ENCODE measurements around the gene PSAP. TPM values are rescaled to one million over a fixed set of nuclear protein-coding genes. Genes with fewer than 3 reads are reported as not detected.
"Not testable (repeated sequence)": the region's sequence is repeated elsewhere in the genome, so short reads cannot be mapped to it uniquely, and the experiment has no call there.

PSAP gene
- total RNA-seq, 1 experiment from 2014 or later, result 429 TPM

DNA sequence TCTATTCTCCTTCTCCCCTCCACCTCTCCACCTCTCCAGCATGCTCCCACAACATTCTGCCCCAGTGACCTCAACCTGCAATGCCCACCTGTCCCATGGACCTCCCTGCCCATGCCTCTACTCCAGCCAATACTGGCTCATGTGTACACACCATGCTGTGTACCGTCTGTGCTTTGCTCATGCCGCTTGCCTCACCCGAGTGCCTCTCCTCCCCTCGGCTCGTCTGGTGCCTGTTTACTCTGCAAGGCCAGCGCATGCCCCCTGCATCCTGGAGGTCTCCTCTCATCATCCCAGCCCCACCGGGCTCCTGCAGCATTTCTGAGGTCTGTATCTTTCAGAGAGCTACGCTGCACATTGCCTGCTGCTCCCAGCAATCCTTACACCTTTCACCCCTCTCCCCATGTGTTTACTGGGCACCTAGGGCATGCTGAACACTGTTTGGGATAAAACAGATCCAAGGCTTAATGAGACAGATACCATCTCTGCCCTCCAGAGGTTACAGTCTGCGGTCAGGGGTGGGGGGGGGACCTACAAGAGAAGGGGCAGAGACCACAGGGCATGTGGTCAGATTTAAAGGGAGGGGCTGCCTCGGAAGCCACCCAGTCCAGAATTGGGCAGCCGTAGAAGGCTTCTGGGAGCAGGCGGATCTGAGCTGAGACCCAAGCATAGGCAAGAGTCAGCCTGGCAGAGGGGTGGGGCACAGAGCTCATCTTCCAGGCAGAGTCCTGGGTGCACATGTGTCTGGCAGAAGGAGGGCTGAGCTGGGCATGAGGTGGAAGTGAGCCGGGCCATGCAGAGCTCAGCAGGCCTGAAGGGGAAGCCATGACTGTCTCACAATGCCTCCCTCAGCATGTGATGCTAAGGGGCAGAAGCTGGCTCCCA is 29.6 kb upstream of the PSAP start:
- Histone ChIP-seq H3K4me1 (ENCODE audit: insufficient read depth, low read length, poor library complexity, severe bottlenecking) (no peaks in the 10 kb centered on the region), H3K27me3 (replicated peaks; ENCODE audit: insufficient read depth, low read depth, low read length, poor library complexity) (no peaks in the 10 kb centered on the region), H3K27ac (ENCODE audit: low read depth, low read length, poor library complexity, severe bottlenecking) (no peak overlapping the region), H3K4me3 (ENCODE audit: low read depth, low read length, poor library complexity, severe bottlenecking) (no peak overlapping the region), H3K9me3 (ENCODE audit: low read depth, low read length, poor library complexity, severe bottlenecking) (no peaks in the 10 kb centered on the region), H3K36me3 (ENCODE audit: insufficient read depth, low read length, poor library complexity, severe bottlenecking) (no peaks in the 10 kb centered on the region)
- no TSS peak for BruUV-seq (replicated peaks)
- intact Hi-C loops (cut with micrococcal nuclease; ENCODE audit: unreplicated experiment), result no loop called here
- DNase-seq (ENCODE audit: low spot score), result no peak
- ChIA-PET CTCF (no interaction called here), POLR2A (ENCODE audit: low non-redundant PET) (no interaction called here)
- TF ChIP-seq, protein P1, sequence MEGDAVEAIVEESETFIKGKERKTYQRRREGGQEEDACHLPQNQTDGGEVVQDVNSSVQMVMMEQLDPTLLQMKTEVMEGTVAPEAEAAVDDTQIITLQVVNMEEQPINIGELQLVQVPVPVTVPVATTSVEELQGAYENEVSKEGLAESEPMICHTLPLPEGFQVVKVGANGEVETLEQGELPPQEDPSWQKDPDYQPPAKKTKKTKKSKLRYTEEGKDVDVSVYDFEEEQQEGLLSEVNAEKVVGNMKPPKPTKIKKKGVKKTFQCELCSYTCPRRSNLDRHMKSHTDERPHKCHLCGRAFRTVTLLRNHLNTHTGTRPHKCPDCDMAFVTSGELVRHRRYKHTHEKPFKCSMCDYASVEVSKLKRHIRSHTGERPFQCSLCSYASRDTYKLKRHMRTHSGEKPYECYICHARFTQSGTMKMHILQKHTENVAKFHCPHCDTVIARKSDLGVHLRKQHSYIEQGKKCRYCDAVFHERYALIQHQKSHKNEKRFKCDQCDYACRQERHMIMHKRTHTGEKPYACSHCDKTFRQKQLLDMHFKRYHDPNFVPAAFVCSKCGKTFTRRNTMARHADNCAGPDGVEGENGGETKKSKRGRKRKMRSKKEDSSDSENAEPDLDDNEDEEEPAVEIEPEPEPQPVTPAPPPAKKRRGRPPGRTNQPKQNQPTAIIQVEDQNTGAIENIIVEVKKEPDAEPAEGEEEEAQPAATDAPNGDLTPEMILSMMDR (conservative IDR thresholded peaks at IDR 0.05; ENCODE audit: low read depth, low read length), result no peak
- no peak for TF ChIP-seq EZH2 (IDR thresholded peaks at IDR 0.05; ENCODE audit: borderline replicate concordance, low read depth, low read length, poor library complexity, severe bottlenecking)

DNA sequence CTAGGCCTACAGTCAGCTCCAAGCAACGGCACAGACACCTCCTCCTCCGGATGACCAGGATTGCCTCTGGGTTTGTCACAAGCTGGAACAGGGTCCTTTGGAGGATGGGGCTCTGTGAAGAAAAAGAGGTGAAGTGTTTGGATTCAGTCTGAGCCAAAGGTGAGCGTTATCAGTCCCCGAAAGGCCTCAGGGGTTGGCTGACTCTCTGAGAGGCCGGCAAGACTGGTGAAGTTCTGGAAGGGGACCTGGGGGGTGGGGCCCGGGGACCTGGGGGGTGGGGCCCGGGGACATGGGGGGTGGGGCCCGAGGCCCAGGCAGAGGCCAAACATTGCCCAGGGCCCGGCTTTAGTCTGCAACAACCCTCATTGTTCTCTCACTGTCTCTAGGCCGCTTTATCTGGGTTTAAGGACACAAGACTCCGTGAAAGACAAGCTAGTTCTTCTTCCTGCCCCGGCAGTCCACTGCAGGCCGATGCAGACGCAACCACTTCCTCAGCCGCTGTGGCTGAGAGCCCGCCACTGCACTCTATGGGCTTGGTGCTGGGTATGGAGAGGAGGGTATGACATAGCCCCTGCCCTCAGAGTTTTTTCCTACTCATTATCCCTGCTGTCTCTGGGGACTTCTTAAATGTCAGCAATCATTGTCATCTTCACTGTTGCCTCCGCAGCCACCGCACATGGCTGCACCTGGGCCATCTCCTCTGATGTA is 27.4 kb upstream of the PSAP start:
- Histone ChIP-seq H3K4me1 (ENCODE audit: insufficient read depth, low read length, poor library complexity, severe bottlenecking) (no peaks in the 10 kb centered on the region), H3K9me3 (ENCODE audit: low read depth, low read length, poor library complexity, severe bottlenecking) (no peaks in the 10 kb centered on the region), H3K36me3 (ENCODE audit: insufficient read depth, low read length, poor library complexity, severe bottlenecking) (no peaks in the 10 kb centered on the region), H3K27ac (ENCODE audit: low read depth, low read length, poor library complexity, severe bottlenecking) (no peak overlapping the region), H3K27me3 (replicated peaks; ENCODE audit: insufficient read depth, low read depth, low read length, poor library complexity) (no peaks in the 10 kb centered on the region), H3K4me3 (ENCODE audit: low read depth, low read length, poor library complexity, severe bottlenecking) (no peak overlapping the region)
- BruUV-seq (replicated peaks), result no TSS peak
- TF ChIP-seq, protein P1 (conservative IDR thresholded peaks at IDR 0.05; ENCODE audit: low read depth, low read length), result no peak
- no peak for TF ChIP-seq EZH2 (IDR thresholded peaks at IDR 0.05; ENCODE audit: borderline replicate concordance, low read depth, low read length, poor library complexity, severe bottlenecking)
- ChIA-PET CTCF (no interaction called here), POLR2A (ENCODE audit: low non-redundant PET) (no interaction called here)
- no peak for DNase-seq (ENCODE audit: low spot score)
- intact Hi-C loops (cut with micrococcal nuclease; ENCODE audit: unreplicated experiment), result no loop called here

DNA sequence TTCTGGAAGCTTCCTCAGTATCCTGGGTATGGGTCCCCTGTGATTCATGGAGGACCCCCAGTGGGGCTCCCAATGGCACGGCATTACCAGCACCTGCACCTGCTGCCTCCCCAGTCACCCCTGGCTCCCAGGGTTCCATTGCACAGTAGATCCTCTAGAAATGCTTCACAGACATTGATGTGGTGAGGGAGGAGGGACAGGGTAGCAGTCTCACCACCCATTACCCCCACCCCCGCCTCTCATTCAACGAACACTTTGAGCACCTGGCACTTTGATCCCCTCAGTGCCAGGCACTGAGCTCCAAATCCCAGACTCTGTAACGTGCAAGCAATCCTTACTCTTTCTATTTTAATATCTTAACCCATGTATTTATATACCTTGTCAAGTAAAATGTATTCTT is 26.8 kb upstream of the PSAP start:
- Histone ChIP-seq H3K27ac (ENCODE audit: low read depth, low read length, poor library complexity, severe bottlenecking) (no peak overlapping the region), H3K4me3 (ENCODE audit: low read depth, low read length, poor library complexity, severe bottlenecking) (no peak overlapping the region), H3K27me3 (replicated peaks; ENCODE audit: insufficient read depth, low read depth, low read length, poor library complexity) (no peaks in the 10 kb centered on the region), H3K36me3 (ENCODE audit: insufficient read depth, low read length, poor library complexity, severe bottlenecking) (no peaks in the 10 kb centered on the region), H3K4me1 (ENCODE audit: insufficient read depth, low read length, poor library complexity, severe bottlenecking) (no peaks in the 10 kb centered on the region), H3K9me3 (ENCODE audit: low read depth, low read length, poor library complexity, severe bottlenecking) (no peaks in the 10 kb centered on the region)
- ChIA-PET POLR2A (ENCODE audit: low non-redundant PET) (no interaction called here), CTCF (no interaction called here)
- BruUV-seq (replicated peaks), result no TSS peak
- intact Hi-C loops (cut with micrococcal nuclease; ENCODE audit: unreplicated experiment), result no loop called here
- no peak for DNase-seq (ENCODE audit: low spot score)
- TF ChIP-seq, protein P1 (conservative IDR thresholded peaks at IDR 0.05; ENCODE audit: low read depth, low read length), result no peak
- TF ChIP-seq EZH2 (IDR thresholded peaks at IDR 0.05; ENCODE audit: borderline replicate concordance, low read depth, low read length, poor library complexity, severe bottlenecking), result no peak

DNA sequence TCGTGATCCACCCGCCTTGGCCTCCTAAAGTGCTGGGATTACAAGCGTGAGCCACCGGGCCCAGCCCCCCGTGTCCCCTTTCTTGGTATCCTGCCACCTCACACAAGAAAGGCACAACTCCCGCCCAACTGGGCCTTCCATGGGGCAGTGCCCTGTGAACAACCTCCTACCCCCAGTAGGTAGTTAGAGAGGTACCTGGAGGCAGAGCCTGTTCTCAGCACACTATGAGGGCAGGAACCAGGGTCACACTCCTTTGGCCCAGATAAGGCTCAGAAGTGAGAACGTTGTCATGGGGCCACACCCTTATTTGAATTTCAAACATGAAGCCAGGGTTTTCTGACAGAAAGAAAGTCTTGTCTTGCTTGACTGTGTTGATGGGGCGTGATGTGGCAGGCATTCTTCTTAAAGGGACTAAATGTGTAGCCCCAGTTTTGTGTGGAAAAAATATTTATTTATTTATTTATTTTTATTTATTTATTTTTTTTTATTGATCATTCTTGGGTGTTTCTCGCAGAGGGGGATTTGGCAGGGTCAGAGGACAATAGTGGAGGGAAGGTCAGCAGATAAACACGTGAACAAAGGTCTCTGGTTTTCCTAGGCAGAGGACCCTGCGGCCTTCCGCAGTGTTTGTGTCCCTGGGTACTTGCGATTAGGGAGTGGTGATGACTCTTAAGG is 23.8 kb upstream of the PSAP start:
- POLR2A ChIA-PET (ENCODE audit: low non-redundant PET); H3K4me3 ChIP-seq (ENCODE audit: low read depth, low read length, poor library complexity, severe bottlenecking); DNase-seq (ENCODE audit: low spot score); H3K36me3 ChIP-seq (ENCODE audit: insufficient read depth, low read length, poor library complexity, severe bottlenecking); H3K27me3 ChIP-seq (replicated peaks; ENCODE audit: insufficient read depth, low read depth, low read length, poor library complexity); intact Hi-C loops (cut with micrococcal nuclease; ENCODE audit: unreplicated experiment); CTCF ChIA-PET; H3K9me3 ChIP-seq (ENCODE audit: low read depth, low read length, poor library complexity, severe bottlenecking); BruUV-seq (replicated peaks); H3K4me1 ChIP-seq (ENCODE audit: insufficient read depth, low read length, poor library complexity, severe bottlenecking); H3K27ac ChIP-seq (ENCODE audit: low read depth, low read length, poor library complexity, severe bottlenecking): not testable (repeated sequence)
